SKM-1 treated with dmso at 0.1 percent for 144 hours (cell line): ENCODE data around the gene SIT1.
A peak's percentile ranks its signal among the peaks of the same experiment; 100 is the strongest.

Experiments
- DNase-seq: peaks from one replicate; lab custom pipeline; 2025; ENCODE audit not compliant: unreplicated experiment; lab: John Stamatoyannopoulos, UW

Gene SIT1

DNA sequence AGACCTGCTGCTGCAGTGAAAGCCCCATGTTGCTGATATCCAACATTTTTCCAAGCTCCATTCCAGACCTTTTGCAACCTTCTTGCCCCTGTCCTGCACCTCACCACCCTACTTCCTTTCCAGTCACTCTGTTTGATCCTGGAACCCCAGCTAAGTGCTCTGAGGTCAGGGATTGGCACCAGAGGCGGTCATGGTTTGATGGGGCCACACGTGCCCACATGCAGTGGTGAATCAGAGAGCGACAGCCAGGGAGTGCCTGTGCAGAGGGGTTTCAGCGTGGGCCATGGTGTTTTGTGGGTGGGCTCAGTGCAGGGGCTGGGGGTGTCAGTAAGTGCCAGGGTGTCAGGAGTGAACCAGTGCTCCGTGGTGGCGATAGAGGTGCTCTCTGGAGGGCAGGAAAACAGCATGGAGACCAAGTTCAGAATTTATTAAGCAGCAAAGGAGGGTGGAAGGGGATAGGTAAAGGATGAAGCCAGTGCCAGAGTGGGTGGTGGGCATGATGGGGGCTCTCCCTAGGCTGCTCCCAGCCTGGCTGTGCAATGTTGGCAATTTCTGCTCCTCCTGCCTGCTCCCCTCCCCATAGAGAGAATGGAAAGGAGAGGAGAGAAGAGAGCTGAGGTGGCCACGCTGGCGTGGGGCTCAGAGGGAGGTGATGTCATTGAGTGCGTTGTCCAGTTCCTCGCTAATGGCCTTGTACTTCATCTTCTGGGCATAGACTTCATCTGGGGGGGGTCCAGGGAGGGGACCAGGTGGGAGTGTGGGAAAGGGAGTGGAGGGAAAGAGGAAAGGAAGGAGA lies 32.0 kb upstream of the SIT1 start:
- DNase-seq, result no peak

- no peak for DNase-seq
Observed at GRCh38 chr9:35682051-35682450, 31.3 kb upstream of the SIT1 start.

- no peak for DNase-seq
Observed at GRCh38 chr9:35681341-35682002, 30.7 kb upstream of the SIT1 start.

DNA sequence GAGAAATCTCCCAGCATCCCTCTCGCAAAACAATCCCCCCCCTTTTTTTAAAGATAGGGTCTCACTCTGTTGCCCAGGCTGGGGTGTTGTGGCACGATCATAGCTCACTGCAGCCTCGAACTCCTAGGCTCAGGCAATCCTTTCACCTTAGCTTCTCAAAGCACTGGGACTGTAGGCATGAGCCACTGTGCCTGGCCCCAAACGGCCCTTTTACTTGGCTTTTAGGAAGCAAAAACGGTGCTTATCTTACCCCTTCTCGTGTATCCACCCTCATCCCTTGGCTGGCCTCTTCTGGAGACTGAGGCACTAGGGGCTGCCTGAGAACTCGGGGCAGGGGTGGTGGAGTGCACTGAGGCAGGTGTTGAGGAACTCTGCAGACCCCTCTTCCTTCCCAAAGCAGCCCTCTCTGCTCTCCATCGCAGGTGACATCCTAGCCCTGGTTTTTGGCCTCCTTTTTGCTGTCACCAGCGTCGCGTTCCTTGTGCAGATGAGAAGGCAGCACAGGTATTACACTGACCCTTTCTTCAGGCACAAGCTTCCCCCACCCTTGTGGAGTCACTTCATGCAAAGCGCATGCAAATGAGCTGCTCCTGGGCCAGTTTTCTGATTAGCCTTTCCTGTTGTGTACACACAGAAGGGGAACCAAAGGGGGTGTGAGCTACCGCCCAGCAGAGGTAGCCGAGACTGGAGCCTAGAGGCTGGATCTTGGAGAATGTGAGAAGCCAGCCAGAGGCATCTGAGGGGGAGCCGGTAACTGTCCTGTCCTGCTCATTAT lies 29.8 kb upstream of the SIT1 start:
- no peak for DNase-seq

DNA sequence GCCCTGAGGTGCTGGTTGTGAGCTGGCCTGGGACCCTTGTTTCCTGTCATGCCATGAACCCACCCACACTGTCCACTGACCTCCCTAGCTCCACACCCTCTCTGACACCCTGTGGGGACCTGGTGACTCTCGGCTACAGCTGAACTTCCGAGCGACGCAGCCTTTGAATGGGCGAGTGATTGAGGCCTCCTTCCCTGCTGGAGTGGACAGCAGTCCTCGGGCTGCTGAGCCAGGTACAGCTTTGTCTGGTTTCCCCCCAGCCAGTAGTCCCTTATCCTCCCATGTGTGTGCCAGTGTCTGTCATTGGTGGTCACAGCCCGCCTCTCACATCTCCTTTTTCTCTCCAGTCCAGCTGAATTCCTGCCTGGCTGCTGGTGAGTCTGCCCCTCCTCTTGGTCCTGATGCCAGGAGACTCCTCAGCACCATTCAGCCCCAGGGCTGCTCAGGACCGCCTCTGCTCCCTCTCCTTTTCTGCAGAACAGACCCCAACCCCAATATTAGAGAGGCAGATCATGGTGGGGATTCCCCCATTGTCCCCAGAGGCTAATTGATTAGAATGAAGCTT lies 29.1 kb upstream of the SIT1 start:
- DNase-seq, result no peak

DNA sequence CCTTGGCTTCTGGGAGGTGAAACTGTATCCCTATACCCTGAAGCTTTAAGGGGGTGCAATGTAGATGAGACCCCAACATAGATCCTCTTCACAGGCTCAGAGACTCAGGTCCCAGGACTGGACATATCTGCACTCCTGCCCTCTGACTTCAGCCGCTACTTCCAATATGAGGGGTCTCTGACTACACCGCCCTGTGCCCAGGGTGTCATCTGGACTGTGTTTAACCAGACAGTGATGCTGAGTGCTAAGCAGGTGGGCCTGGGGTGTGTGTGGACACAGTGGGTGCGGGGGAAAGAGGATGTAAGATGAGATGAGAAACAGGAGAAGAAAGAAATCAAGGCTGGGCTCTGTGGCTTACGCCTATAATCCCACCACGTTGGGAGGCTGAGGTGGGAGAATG lies 28.4 kb upstream of the SIT1 start:
- DNase-seq, result no peak

- no peak for DNase-seq
Observed at GRCh38 chr9:35675732-35676392, 25.1 kb upstream of the SIT1 start.

DNA sequence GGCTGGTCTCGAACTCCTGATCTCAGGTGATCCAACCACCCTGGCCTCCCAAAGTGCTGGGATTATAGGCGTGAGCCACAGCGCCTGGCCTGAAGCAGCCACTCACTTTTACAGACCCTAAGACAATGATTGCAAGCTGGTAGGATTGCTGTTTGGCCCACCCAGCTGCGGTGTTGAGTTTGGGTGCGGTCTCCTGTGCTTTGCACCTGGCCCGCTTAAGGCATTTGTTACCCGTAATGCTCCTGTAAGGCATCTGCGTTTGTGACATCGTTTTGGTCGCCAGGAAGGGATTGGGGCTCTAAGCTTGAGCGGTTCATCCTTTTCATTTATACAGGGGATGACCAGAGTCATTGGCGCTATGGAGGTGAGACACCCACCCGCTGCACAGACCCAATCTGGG lies 24.5 kb upstream of the SIT1 start:
- DNase-seq, result no peak

DNA sequence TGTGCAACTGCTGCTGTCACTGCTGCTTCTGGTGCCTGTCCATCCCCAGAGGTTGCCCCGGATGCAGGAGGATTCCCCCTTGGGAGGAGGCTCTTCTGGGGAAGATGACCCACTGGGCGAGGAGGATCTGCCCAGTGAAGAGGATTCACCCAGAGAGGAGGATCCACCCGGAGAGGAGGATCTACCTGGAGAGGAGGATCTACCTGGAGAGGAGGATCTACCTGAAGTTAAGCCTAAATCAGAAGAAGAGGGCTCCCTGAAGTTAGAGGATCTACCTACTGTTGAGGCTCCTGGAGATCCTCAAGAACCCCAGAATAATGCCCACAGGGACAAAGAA lies 23.3 kb upstream of the SIT1 start:
- no peak for DNase-seq

DNA sequence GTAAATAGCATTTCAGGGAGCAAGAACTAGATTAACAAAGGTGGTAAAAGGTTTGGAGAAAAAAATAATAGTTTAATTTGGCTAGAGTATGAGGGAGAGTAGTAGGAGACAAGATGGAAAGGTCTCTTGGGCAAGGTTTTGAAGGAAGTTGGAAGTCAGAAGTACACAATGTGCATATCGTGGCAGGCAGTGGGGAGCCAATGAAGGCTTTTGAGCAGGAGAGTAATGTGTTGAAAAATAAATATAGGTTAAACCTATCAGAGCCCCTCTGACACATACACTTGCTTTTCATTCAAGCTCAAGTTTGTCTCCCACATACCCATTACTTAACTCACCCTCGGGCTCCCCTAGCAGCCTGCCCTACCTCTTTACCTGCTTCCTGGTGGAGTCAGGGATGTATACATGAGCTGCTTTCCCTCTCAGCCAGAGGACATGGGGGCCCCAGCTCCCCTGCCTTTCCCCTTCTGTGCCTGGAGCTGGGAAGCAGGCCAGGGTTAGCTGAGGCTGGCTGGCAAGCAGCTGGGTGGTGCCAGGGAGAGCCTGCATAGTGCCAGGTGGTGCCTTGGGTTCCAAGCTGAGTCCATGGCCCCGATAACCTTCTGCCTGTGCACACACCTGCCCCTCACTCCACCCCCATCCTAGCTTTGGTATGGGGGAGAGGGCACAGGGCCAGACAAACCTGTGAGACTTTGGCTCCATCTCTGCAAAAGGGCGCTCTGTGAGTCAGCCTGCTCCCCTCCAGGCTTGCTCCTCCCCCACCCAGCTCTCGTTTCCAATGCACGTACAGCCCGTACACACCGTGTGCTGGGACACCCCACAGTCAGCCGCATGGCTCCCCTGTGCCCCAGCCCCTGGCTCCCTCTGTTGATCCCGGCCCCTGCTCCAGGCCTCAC lies 22.6 kb upstream of the SIT1 start, which contains the start of gene CA9:
Gene CA9 (plus strand): TSS at position 797 of the 893 bp plus-strand sequence. CDS start 32 bp downstream, at position 829.
- DNase-seq, result no peak

DNA sequence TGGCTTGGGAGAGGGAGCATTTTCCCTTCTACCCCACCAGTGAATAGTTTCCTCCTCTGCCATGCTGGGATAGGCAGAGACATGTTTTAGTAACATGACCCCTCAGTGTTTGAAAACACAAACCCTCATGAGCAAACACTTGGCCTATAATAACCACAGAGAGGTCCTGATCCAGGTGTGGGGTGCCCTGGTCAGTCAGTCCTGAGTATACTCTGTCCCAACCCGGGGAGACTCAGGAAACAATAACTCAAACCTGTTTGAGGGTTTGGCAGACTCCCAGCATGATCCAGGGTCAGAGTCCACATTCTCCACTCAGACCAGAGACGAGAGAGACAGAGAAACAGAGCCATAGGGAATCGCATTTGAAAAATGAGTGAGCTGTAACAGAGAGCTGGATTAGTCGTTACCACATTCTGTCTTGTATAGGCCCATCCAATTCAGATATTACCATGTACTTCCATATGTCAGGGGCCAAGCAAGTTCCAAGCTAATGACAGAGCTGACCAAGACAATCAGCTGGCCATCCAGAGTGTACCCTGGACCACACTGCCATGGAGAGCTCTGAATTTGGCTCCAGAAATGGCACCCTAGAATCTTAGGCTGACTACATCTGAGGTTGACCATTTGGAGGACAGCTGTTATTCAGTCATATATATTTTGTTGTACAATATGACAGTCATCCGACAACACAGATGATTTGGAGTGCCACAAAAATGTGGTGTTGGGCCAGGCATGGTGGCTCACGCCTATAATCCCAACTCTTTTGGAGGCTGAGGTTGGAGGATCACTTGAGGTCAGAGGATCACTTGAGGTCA lies 18.8 kb upstream of the SIT1 start:
- DNase-seq, result no peak

GRCh38 chr9:35667939-35668338 lies 17.2 kb upstream of the SIT1 start:
- DNase-seq, result no peak

DNA sequence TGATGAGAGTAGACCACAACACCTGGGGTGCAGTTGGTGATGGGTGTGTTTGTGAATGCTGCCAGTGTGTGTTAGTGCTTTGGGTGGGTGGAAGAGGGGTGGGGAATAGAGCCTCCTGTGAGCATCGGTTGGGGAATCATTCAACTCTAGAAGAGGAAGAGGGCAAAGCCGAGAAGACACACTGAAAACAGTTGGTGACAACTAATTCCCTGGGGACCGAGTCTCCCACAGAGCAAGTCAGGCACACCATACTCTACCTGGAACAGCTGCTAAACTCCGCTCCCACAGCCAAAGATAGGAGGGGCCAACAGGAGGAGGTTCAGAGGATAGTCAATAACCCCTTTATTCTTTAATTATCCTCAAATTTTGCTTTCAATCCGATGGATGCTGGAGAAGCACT lies 15.8 kb upstream of the SIT1 start:
- no peak for DNase-seq

GRCh38 chr9:35666045-35666444 lies 15.3 kb upstream of the SIT1 start:
- DNase-seq, result no peak

GRCh38 chr9:35665471-35665818 lies 14.7 kb upstream of the SIT1 start:
- DNase-seq, result no peak

DNA sequence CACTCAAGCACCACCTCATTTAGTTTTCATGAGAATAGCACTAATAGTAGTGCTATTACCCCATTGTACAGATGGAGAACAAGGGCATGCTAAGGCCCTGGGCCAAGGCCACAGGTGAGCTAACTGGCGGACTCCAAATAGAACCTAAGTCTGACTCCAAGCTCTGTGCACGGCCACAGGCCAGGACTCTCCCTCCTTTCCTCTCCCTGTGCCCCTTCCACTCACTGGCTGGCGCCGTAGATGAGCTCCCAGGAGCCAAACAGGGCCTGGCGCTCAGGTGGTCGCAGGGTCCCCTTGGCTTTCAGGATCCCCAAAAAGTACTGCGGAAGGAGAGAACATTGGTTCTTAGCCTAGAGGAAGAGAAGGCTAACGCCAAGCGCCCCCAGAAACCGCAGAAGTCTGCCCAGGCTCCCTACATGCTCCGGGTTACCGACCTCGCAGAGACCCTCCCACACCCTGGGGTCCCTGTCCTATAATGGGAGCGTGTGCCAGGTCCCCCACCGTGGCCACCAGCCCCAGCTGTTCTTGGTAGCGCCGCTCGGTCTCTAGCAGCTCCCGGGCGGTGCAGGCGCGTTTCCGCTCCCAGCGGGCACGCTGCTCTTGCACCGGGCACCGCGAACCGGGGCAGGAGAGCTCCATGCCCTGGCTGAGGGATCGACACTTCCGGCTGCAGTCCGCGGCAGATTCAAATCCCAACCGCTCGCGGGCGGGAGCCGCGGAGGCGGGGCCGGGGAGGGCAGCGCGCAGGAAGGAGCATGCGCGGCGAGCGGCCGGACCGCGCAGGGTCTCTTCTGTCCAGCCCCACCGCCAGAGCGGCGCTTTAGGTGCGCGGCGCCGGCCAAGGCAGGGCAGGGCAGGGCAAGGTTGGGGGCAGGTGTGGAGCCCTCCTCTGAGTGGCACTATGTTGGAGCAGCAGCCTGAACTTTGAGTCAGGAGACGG lies 14.1 kb upstream of the SIT1 start, which contains the start of gene ARHGEF39:
Gene ARHGEF39 (minus strand): TSS at position 665 of the 940 bp plus-strand sequence. CDS start 26 bp downstream, at position 639.
- DNase-seq, result peak; percentile 82

GRCh38 chr9:35662437-35662836 lies 11.7 kb upstream of the SIT1 start:
- DNase-seq, result no peak

DNA sequence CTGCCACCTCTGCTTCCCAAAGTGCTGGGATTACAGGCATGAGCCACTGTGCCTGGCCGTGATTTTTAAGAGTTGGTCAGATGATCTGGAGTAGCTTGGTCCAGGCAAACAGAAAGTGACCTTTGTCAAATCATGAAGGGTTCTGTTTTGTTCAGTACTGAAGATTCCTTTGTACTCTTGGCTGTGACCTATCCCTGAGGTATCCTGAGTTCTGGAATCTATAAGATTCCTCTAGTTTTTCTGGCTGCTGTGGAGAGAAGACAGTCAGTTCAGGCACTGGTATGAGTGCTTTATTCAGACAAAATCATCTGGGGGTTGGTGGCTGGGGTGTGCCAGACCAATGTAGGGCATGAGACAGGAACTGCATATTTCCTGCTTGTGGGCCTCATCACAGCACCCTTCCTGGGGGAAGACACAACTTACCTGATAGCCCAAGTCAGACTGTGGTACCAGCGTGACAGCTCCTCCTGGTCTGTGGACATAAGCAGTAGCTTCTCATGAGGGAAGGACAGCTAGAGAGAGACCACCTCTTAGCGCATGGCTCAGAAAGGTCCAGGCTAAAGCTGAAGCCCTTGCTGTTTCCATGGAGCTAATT lies 11.1 kb upstream of the SIT1 start:
- no peak for DNase-seq
